Panc1 (cell line): ENCODE measurements around the gene CDC5L.

Source experiments
- POLR2AphosphoS5 ChIP-seq: IDR thresholded peaks from 2 replicates; pipeline ENCODE4 v1.6.1; 2012; ENCODE audit warnings: mild to moderate bottlenecking, low read depth, low read length, moderate library complexity
- TF ChIP-seq, protein P1 (sequence below): fragments of 450-650 bp; IDR thresholded peaks from 2 replicates; pipeline ENCODE4 v1.5.1; 2017; ENCODE audit warnings: mild to moderate bottlenecking
- TF ChIP-seq, protein P2 (sequence below), 2 experiments: IDR thresholded peaks; 2 replicates each; pipeline ENCODE4 v1.6.1; 2011 to 2012; ENCODE audit warnings: low read depth in 2 of 2, control low read depth in 1 of 2, low read length in 1 of 2, mild to moderate bottlenecking in 1 of 2, moderate library complexity in 1 of 2; ENCODE audit not compliant: insufficient read depth in 1 of 2

DNA sequence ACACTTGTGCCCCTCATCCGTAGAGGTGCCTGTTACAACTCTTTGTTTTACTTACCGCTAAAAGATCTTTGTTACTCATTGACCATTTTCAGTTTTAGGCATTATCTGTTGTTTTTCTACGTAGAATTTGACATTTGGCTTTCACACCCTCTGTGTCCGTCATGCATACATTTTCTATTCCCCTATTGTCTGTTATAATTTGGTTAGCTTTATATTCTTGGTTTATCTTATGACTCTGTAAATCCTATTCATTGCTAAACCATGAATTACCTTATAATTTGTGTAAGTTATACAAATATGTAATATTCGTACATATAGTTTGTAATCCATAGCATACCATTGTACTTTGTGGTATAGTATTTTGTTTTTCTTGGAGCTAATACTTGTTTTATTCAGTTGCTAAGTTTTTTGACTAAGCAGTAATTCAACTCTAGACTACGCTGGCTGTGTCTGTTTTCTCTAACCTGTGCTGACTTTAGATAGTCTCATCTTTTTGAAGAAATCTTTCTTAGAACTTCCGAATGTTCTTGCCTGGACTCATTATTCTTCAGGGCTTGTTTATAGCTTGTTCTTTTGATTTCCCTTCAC is 21.8 kb downstream of the CDC5L start:
- TF ChIP-seq, protein P1, sequence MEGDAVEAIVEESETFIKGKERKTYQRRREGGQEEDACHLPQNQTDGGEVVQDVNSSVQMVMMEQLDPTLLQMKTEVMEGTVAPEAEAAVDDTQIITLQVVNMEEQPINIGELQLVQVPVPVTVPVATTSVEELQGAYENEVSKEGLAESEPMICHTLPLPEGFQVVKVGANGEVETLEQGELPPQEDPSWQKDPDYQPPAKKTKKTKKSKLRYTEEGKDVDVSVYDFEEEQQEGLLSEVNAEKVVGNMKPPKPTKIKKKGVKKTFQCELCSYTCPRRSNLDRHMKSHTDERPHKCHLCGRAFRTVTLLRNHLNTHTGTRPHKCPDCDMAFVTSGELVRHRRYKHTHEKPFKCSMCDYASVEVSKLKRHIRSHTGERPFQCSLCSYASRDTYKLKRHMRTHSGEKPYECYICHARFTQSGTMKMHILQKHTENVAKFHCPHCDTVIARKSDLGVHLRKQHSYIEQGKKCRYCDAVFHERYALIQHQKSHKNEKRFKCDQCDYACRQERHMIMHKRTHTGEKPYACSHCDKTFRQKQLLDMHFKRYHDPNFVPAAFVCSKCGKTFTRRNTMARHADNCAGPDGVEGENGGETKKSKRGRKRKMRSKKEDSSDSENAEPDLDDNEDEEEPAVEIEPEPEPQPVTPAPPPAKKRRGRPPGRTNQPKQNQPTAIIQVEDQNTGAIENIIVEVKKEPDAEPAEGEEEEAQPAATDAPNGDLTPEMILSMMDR = no peak
- TF ChIP-seq, protein P2, sequence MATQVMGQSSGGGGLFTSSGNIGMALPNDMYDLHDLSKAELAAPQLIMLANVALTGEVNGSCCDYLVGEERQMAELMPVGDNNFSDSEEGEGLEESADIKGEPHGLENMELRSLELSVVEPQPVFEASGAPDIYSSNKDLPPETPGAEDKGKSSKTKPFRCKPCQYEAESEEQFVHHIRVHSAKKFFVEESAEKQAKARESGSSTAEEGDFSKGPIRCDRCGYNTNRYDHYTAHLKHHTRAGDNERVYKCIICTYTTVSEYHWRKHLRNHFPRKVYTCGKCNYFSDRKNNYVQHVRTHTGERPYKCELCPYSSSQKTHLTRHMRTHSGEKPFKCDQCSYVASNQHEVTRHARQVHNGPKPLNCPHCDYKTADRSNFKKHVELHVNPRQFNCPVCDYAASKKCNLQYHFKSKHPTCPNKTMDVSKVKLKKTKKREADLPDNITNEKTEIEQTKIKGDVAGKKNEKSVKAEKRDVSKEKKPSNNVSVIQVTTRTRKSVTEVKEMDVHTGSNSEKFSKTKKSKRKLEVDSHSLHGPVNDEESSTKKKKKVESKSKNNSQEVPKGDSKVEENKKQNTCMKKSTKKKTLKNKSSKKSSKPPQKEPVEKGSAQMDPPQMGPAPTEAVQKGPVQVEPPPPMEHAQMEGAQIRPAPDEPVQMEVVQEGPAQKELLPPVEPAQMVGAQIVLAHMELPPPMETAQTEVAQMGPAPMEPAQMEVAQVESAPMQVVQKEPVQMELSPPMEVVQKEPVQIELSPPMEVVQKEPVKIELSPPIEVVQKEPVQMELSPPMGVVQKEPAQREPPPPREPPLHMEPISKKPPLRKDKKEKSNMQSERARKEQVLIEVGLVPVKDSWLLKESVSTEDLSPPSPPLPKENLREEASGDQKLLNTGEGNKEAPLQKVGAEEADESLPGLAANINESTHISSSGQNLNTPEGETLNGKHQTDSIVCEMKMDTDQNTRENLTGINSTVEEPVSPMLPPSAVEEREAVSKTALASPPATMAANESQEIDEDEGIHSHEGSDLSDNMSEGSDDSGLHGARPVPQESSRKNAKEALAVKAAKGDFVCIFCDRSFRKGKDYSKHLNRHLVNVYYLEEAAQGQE (IDR thresholded peaks at IDR 0.05; ENCODE audit: insufficient read depth in 1 of 2, low read depth in 2 of 2, low read length in 1 of 2) = no peak
- TF ChIP-seq POLR2AphosphoS5 = no peak
